Common myeloid progenitor, CD34-positive (primary cell): ENCODE measurements around the gene KLHL29.

Experiments used
- CTCF ChIA-PET: fragments of 350-600 bp; sonication (Branson Sonifier 250); formaldehyde crosslinking; loops from one replicate; lab custom pipeline; 2021; ENCODE audit warnings: antibody characterized with exemption; lab: Charles Lee
- POLR2A ChIA-PET: fragments of 350-600 bp; sonication (Branson Sonifier 250); formaldehyde crosslinking; loops from one replicate; lab custom pipeline; 2021; ENCODE audit warnings: antibody characterized with exemption; lab: Charles Lee
- DNase-seq, 3 donors: peaks; one replicate each; pipeline versions ENCODE4 v3.0.0 to v3.0.0-alpha.2; 2013
- H3K27ac ChIP-seq, 2 experiments: 1 replicate in 1 of 2; 2 replicates in 1 of 2; pipeline ENCODE4 v1.7.0; 2013; ENCODE audit warnings: inconsistent platforms in 2 of 2, low read length in 2 of 2, mild to moderate bottlenecking in 2 of 2, low read depth in 1 of 2, moderate library complexity in 1 of 2; ENCODE audit not compliant: severe bottlenecking in 2 of 2, insufficient read depth in 1 of 2, poor library complexity in 1 of 2
- H3K27me3 ChIP-seq, 5 experiments: replicated peaks in 2 of 5; 1 replicate in 3 of 5; 2 replicates in 2 of 5; pipeline versions ENCODE4 v1.6.1 to v1.7.0; 2013; ENCODE audit warnings: low read length in 4 of 5, mild to moderate bottlenecking in 2 of 5, moderate library complexity in 2 of 5, inconsistent platforms in 1 of 5; ENCODE audit not compliant: insufficient read depth in 5 of 5, control insufficient read depth in 4 of 5
- H3K36me3 ChIP-seq, 4 experiments: 1 replicate in 2 of 4; 2 replicates in 2 of 4; pipeline versions ENCODE4 v1.6.1 to v1.7.0; 2013; ENCODE audit warnings: low read length in 3 of 4, control low read depth in 1 of 4, mild to moderate bottlenecking in 1 of 4; ENCODE audit not compliant: control insufficient read depth in 4 of 4, insufficient read depth in 4 of 4
- H3K4me1 ChIP-seq, 4 experiments: 1 replicate in 3 of 4; 2 replicates in 1 of 4; pipeline versions ENCODE4 v1.6.1 to v1.7.1; 2013; ENCODE audit warnings: low read length in 3 of 4, mild to moderate bottlenecking in 3 of 4, control low read depth in 1 of 4, inconsistent platforms in 1 of 4, moderate library complexity in 1 of 4; ENCODE audit not compliant: control insufficient read depth in 4 of 4, insufficient read depth in 4 of 4; ENCODE audit errors: control extremely low read depth in 1 of 4
- H3K4me3 ChIP-seq, 7 experiments: 1 replicate in 4 of 7; 2 replicates in 3 of 7; pipeline versions ENCODE4 v1.5.1 to v1.7.0; 2013; ENCODE audit warnings: mild to moderate bottlenecking in 7 of 7, low read length in 6 of 7, moderate library complexity in 6 of 7, inconsistent platforms in 2 of 7, low read depth in 2 of 7, control low read depth in 1 of 7; ENCODE audit not compliant: insufficient read depth in 4 of 7, control insufficient read depth in 1 of 7; ENCODE audit errors: extremely low read depth in 1 of 7
- H3K9me3 ChIP-seq, 5 experiments: 1 replicate in 4 of 5; 2 replicates in 1 of 5; pipeline versions ENCODE4 v1.6.1 to v1.7.1; 2013; ENCODE audit warnings: low read length in 4 of 5, mild to moderate bottlenecking in 2 of 5, inconsistent platforms in 1 of 5, low read depth in 1 of 5, moderate library complexity in 1 of 5; ENCODE audit not compliant: control insufficient read depth in 4 of 5, insufficient read depth in 2 of 5; ENCODE audit errors: control extremely low read depth in 1 of 5
- WGBS: methylation state at CpG from one replicate; pipeline ENCODE4 v1.1.5; 2013; ENCODE audit not compliant: insufficient coverage; 5-methylcytosine and 5-hydroxymethylcytosine counted together

Gene KLHL29

DNA sequence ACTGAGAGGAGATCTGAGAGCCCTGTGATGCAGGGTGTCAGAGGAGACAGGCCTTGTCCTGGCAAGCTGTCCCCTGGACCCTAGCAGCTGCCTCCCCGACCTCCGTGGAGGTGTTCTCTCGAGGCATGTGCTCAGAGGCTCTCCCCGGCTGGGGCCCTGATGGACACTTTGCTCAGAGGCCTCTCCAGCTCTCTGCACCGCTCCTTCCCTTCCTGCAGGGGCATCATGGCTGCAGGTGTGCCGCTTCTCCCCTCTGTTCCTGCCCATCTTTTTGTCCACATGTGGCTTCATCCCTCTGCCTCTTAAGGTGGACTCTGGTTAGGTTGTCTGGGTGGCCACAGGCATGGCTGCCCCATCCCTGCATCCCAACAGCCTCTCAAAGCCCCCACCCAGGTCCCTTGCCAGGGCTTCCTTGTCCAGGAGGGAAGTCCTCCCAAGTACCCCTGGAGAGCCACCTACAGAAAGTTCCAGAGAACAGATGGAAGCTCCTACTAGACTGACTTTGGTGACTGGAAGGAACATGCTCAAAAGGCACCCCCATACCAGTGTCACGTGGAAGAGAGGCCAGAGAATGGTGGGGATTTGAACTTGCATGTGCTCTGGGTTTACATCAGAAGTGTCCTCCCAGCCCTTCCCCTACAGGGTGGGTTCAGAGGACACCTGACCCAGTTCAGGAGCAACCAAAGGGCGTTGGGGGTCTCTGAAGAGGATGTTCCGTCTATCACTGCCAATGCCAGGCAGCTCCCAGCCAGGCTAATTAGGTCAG, 120.4 kb downstream of the KLHL29 start:
- Histone ChIP-seq H3K27me3 (peaks cover 0 to 73% (median 12%) of the 10 kb centered on the region in 5 experiments), H3K9me3 (no peaks in the 10 kb centered on the region), H3K27ac (no peak overlapping the region), H3K36me3 (no peaks in the 10 kb centered on the region), H3K4me1 (peaks cover 0 to 35% (median 15%) of the 10 kb centered on the region in 4 experiments), H3K4me3 (no peak overlapping the region)
- ChIA-PET POLR2A (no interaction called here), CTCF (interaction anchor here (0.7 to 1.5 kb wide), 4 partner anchors 10 to 119 kb away, joined by 3 read pairs; no protein-coding TSS in a partner anchor)
- 95% methylated on average over 8 of the region's 9 CpGs for WGBS
- DNase-seq = no peak

DNA sequence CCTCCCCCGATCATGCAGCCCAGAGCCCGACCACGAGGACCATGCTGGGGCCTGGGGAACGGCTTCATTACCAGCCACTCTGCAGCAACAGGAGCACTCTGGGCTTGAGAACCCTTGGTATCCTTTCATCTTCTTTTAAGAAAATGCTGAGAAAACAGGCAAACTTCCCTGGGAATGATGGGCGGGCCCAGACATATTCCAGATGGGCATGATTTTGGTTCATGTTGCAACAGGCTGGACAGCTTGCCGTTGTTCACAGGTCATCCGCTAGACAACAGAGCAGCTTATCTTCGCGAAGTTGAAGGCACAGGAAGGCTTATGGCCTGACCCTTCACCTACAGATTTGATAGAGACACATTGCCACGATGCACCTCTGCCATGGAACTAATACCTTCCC, 121.0 kb downstream of the KLHL29 start:
- Histone ChIP-seq H3K4me3 (no peak overlapping the region), H3K9me3 (no peaks in the 10 kb centered on the region), H3K4me1 (peaks cover 0 to 35% (median 15%) of the 10 kb centered on the region in 4 experiments), H3K36me3 (no peaks in the 10 kb centered on the region), H3K27ac (no peak overlapping the region), H3K27me3 (peaks cover 0 to 78% (median 12%) of the 10 kb centered on the region in 5 experiments)
- ChIA-PET POLR2A (no interaction called here), CTCF (interaction anchor here (0.7 to 1.5 kb wide), 4 partner anchors 10 to 23 kb away, joined by 3 read pairs; no protein-coding TSS in a partner anchor)
- WGBS = 82% methylated on average over 10 of the region's 10 CpGs
- DNase-seq = no peak

DNA sequence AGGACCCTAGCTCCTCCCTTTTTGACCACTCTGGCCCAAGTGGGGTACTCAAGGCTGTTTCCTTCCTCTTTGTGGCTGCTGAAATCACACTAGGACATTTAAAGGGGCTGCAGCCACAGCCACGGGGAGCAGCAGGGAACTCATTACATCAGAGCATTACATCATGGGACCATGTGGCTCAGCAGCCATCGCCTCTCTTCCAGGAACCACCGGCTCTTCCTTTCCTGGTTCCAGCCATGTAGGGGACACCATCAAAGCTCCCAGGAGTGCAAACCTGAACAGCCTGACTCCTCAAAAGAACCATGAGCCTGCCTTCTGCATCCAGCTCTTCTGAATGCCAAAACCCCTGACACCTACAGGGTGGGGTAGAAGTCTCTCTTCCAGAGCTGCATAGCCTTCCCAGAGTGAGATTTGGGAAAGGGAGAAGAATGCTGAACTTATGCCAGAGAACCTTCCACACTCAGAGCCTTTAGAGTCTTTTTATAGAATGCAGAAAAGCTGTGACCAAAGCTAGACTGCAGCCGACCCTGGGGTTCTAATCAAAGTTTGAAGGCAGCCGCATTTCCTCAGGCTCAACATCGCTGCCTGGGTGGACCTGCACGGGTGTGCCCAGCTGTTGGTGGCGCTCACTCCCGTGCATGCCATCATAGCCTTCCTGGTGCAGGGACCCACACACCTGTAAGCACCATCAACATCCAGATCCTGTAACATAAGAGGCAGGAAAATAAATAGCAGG, 121.7 kb downstream of the KLHL29 start:
- H3K27me3 ChIP-seq = peaks cover 0 to 70% (median 12%) of the 10 kb centered on the region in 5 experiments
- ChIA-PET CTCF (interaction anchor here (0.7 to 1.4 kb wide), 3 partner anchors 11 to 13 kb away, joined by 3 read pairs; no protein-coding TSS in a partner anchor), POLR2A (no interaction called here)
- peak in 2 of 3 donors; percentile 57 to 59 for DNase-seq
- no peaks in the 10 kb centered on the region for H3K36me3 ChIP-seq
- H3K4me3 ChIP-seq = no peak overlapping the region
- 11% methylated on average over 4 of the region's 9 CpGs for WGBS
- H3K9me3 ChIP-seq = no peaks in the 10 kb centered on the region
- H3K4me1 ChIP-seq = peaks cover 0 to 35% (median 15%) of the 10 kb centered on the region in 4 experiments
- no peak overlapping the region for H3K27ac ChIP-seq

DNA sequence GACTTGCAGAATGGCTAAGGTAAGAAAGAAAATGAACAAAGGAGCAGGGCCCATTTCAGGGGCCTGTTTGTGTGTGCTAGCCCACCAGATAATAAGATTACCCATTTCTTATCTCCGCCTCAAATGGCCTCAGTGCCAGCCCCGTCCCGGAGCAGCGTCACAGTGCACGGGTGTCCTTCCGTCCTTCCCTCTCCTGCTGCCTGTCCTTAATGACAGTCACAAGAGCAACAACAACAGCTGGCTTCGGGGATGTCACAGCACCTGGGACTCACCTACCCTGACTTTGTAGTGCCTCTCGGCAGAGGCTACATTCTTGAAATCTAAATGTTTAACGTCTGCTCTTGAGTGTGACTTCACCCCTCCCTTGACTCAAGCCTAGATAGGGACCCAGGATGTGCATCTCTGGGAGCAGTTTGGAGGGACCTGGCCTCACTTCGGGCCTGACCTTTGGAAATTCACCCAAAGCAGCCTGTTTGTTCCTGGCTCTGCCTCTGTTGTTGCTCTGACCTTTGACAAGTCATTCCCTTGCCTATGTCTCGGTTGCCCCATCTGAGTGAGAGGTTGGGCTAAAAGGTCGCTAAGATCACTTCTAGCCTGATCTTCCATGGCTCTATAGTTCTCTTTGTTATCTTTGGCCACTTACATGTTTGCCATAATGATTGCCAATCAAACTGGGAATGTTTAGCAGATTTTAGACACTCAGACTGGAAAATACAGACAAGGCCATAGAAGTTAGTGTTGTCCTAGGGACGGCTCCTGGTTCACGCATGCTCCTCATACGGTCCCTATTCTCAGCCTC, 122.5 kb downstream of the KLHL29 start:
- Histone ChIP-seq H3K4me3 (no peak overlapping the region), H3K36me3 (no peaks in the 10 kb centered on the region), H3K9me3 (no peaks in the 10 kb centered on the region), H3K4me1 (peaks cover 0 to 35% (median 15%) of the 10 kb centered on the region in 4 experiments), H3K27me3 (peaks cover 0 to 65% (median 13%) of the 10 kb centered on the region in 5 experiments), H3K27ac (no peak overlapping the region)
- WGBS = 94% methylated on average over 14 of the region's 15 CpGs
- DNase-seq = no peak
- ChIA-PET CTCF (interaction anchor here (1.2 to 1.4 kb wide), 2 partner anchors 12 to 13 kb away, joined by 3 read pairs; no protein-coding TSS in a partner anchor), POLR2A (no interaction called here)

DNA sequence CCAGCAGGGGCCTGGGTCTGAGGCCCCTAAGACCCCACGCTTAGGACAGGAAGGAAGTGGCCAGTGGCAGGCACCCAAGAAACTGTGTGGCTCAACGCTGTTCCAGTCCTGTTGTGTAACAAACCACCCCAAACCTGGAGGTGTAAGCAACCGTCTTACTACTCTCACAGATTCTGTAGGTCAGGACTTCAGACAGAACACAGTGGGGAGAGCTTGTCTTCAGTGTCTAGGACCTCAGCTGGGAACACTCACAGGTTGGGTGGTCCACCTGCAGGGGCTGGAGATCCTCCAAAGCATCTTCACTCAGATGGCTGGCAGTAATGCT, 123.0 kb downstream of the KLHL29 start:
- CTCF ChIA-PET = no interaction called here
- H3K9me3 ChIP-seq = no peaks in the 10 kb centered on the region
- 25% methylated on average over 3 of the region's 3 CpGs for WGBS
- no peak overlapping the region for H3K4me3 ChIP-seq
- POLR2A ChIA-PET = no interaction called here
- no peaks in the 10 kb centered on the region for H3K36me3 ChIP-seq
- peaks cover 0 to 35% (median 15%) of the 10 kb centered on the region in 4 experiments for H3K4me1 ChIP-seq
- no peak for DNase-seq
- no peak overlapping the region for H3K27ac ChIP-seq
- peaks cover 0 to 68% (median 16%) of the 10 kb centered on the region in 5 experiments for H3K27me3 ChIP-seq

DNA sequence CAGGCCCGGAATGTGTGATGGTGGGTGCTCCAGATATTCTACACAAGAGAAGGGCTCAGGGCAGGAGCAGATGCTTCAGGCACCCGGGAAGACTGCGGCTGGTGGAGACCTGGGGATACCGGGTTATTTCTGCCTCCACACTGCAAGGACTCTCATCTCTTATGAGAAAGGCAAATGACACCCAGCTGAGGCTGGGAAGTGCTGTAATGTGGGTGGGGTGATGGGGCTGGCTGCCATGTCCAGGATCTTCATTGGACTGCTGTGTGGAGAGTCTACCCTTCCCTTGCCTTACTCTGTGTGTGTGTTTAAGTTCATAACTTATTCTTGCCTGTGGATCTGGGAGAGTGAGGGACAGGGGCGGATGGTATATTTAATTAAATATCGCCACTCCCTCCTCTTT, 124.1 kb downstream of the KLHL29 start:
- ChIA-PET POLR2A (no interaction called here), CTCF (no interaction called here)
- no peak overlapping the region for H3K27ac ChIP-seq
- no peaks in the 10 kb centered on the region for H3K36me3 ChIP-seq
- 95% methylated on average over 3 of the region's 6 CpGs for WGBS
- no peak for DNase-seq
- H3K4me1 ChIP-seq = peaks cover 0 to 26% (median 9%) of the 10 kb centered on the region in 4 experiments
- H3K27me3 ChIP-seq = peaks cover 0 to 73% (median 21%) of the 10 kb centered on the region in 5 experiments
- no peak overlapping the region for H3K4me3 ChIP-seq
- no peaks in the 10 kb centered on the region for H3K9me3 ChIP-seq
